Keratinocyte (primary cell): ENCODE data around the gene TPRA1. TPM values are rescaled to one million over a fixed set of nuclear protein-coding genes. Genes with fewer than 3 reads are reported as not detected.

Source experiments
- DNase-seq: peaks from one replicate; pipeline ENCODE4 v3.0.0-alpha.2; 2011; ENCODE audit warnings: low read depth, missing footprints, low spot score
- FAIRE-seq: peaks from 2 replicates; lab custom pipeline; 2011; peaks lifted over from hg19 to GRCh38; lab: Jason Lieb, UNC
- H2AFZ ChIP-seq: 2 replicates; pipeline ENCODE4 v1.6.0; 2012; ENCODE audit warnings: low read length, control low read depth, inconsistent platforms; ENCODE audit not compliant: control insufficient read depth
- H3K27ac ChIP-seq: 2 replicates; pipeline ENCODE4 v1.5.1; 2011; ENCODE audit warnings: low read length; ENCODE audit not compliant: control insufficient read depth, insufficient read depth
- H3K27me3 ChIP-seq: 3 replicates; pipeline ENCODE4 v1.6.0; 2011; ENCODE audit warnings: low read length; ENCODE audit not compliant: control insufficient read depth, insufficient read depth; ENCODE audit errors: extremely low read depth
- H3K36me3 ChIP-seq, 2 experiments: 2 replicates in 1 of 2; 3 replicates in 1 of 2; pipeline ENCODE4 v1.5.1; 2011; ENCODE audit warnings: low read length in 2 of 2, mild to moderate bottlenecking in 1 of 2; ENCODE audit not compliant: control insufficient read depth in 2 of 2, insufficient read depth in 2 of 2; ENCODE audit errors: extremely low read depth in 1 of 2
- H3K4me1 ChIP-seq: 3 replicates; pipeline ENCODE4 v1.5.1; 2011; ENCODE audit warnings: low read length; ENCODE audit not compliant: control insufficient read depth, insufficient read depth; ENCODE audit errors: extremely low read depth
- H3K4me2 ChIP-seq: 3 replicates; pipeline ENCODE4 v1.6.0; 2011; ENCODE audit warnings: low read depth, low read length; ENCODE audit not compliant: control insufficient read depth, insufficient read depth; ENCODE audit errors: extremely low read depth
- H3K4me3 ChIP-seq, 3 experiments: fragments of 200-600 bp in 1 of 3; sonication (generic) in 1 of 3; 2 replicates in 2 of 3; 3 replicates in 1 of 3; pipeline ENCODE4 v1.5.1; 2011 to 2016; ENCODE audit warnings: low read length in 3 of 3, mild to moderate bottlenecking in 3 of 3, control low read depth in 2 of 3, inconsistent platforms in 1 of 3, low read depth in 1 of 3, mixed read lengths in 1 of 3, mixed run types in 1 of 3, moderate library complexity in 1 of 3; ENCODE audit not compliant: control insufficient read depth in 2 of 3, insufficient read depth in 2 of 3; ENCODE audit errors: extremely low read depth in 1 of 3
- H3K79me2 ChIP-seq: 2 replicates; pipeline ENCODE4 v1.6.0; 2012; ENCODE audit warnings: low read length; ENCODE audit not compliant: control insufficient read depth, insufficient read depth
- H3K9ac ChIP-seq: 3 replicates; pipeline ENCODE4 v1.6.0; 2011; ENCODE audit warnings: low read length; ENCODE audit not compliant: control insufficient read depth, insufficient read depth; ENCODE audit errors: extremely low read depth
- H3K9me1 ChIP-seq: 3 replicates; pipeline ENCODE4 v1.6.0; 2011; ENCODE audit warnings: low read length; ENCODE audit not compliant: control insufficient read depth, insufficient read depth; ENCODE audit errors: extremely low read depth
- H3K9me3 ChIP-seq: 2 replicates; pipeline ENCODE4 v1.5.1; 2012; ENCODE audit warnings: low read depth, low read length; ENCODE audit not compliant: control insufficient read depth
- H4K20me1 ChIP-seq: 3 replicates; pipeline ENCODE4 v1.6.0; 2011; ENCODE audit warnings: low read length; ENCODE audit not compliant: control insufficient read depth, insufficient read depth; ENCODE audit errors: extremely low read depth
- EZH2 ChIP-seq: IDR thresholded peaks from one replicate; pipeline ENCODE4 v1.6.1; 2012; ENCODE audit warnings: inconsistent platforms, mild to moderate bottlenecking, low read length, moderate library complexity
- dilution Hi-C: fragments of 300-500 bp; cut with MboI; formaldehyde crosslinking; loops from one replicate; pipeline ENCODE4 v1.7.0; 2020; ENCODE audit warnings: low sequenced_read_pairs; ENCODE audit not compliant: extremely low pct_ligation_motif_present
- polyA plus RNA-seq, 5 experiments: library from polyadenylated mRNA; depleted of rRNA in 3 of 5; stranded (reverse) in 3 of 5; stranded (forward) in 1 of 5; unstranded in 1 of 5; fragments of >200 nt; gene quantifications; 1 replicate in 1 of 5; 2 replicates in 3 of 5; 3 replicates in 1 of 5; pipeline versions ENCODE4 v1.2.1 to v1.2.3, GENCODE V29; 2011 to 2012; ENCODE audit warnings: missing spikeins in 2 of 5, low read depth in 1 of 5, low replicate concordance in 1 of 5
- small RNA-seq, 3 experiments: library from RNA; depleted of rRNA; stranded (forward); fragments of <200 nt; gene quantifications; one replicate each; pipeline ENCODE3, GENCODE V24; 2012; ENCODE audit warnings: low read depth in 3 of 3, low replicate concordance in 1 of 3; ENCODE audit not compliant: insufficient read length in 3 of 3
- TF ChIP-seq, protein P1 (sequence below), 3 experiments: IDR thresholded peaks in 1 of 3; conservative IDR thresholded peaks in 1 of 3; optimal IDR thresholded peaks in 1 of 3; 2 replicates in 2 of 3; 3 replicates in 1 of 3; pipeline versions ENCODE3 to v1.5.1; 2011; ENCODE audit warnings: low read length in 3 of 3, mild to moderate bottlenecking in 3 of 3, moderate library complexity in 2 of 3, control low read depth in 1 of 3, inconsistent platforms in 1 of 3; ENCODE audit not compliant: insufficient read depth in 2 of 3; ENCODE audit errors: extremely low read depth in 1 of 3

TPRA1 gene
- polyA plus RNA-seq, 1 donor (not counting 4 experiments of a cell fraction or from before 2014, with no cell fraction given), result 22.2 TPM

DNA sequence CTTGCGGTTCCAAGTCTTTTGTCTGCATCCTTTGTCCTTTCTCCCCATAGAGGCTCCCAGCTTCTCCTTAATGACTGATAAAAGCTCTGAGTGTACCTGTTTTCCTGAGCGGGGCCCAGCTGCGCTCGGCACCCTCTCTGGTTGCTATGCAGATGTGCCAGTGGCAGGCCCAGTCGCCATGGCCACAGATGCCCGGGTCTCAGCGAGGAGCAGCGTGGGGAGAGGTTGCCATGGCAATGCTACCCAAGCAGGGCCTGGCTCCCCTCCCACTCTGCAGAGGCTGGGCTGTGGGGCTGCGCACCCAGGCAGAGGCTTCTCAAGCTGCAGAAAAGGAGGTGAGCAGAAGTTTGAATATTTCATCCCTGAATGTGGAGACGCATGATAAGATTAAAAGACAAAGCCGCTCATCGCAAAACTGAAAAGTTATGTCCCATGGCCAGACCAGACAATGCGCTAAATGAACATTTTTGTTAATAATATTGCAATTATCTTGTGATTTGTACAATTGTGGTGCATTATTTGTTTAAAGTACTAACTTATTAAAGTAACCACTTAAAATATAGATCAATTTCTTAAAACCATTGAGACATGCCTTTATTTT lies 66.1 kb downstream of the TPRA1 start:
- TF ChIP-seq, protein P1, sequence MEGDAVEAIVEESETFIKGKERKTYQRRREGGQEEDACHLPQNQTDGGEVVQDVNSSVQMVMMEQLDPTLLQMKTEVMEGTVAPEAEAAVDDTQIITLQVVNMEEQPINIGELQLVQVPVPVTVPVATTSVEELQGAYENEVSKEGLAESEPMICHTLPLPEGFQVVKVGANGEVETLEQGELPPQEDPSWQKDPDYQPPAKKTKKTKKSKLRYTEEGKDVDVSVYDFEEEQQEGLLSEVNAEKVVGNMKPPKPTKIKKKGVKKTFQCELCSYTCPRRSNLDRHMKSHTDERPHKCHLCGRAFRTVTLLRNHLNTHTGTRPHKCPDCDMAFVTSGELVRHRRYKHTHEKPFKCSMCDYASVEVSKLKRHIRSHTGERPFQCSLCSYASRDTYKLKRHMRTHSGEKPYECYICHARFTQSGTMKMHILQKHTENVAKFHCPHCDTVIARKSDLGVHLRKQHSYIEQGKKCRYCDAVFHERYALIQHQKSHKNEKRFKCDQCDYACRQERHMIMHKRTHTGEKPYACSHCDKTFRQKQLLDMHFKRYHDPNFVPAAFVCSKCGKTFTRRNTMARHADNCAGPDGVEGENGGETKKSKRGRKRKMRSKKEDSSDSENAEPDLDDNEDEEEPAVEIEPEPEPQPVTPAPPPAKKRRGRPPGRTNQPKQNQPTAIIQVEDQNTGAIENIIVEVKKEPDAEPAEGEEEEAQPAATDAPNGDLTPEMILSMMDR (optimal IDR thresholded peaks at IDR 0.05 in 1 of 3, IDR thresholded peaks at IDR 0.05 in 1 of 3, conservative IDR thresholded peaks at IDR 0.05 in 1 of 3; ENCODE audit: extremely low read depth in 1 of 3, insufficient read depth in 2 of 3, low read length in 3 of 3), result no peak
- TF ChIP-seq EZH2, result no peak
- Histone ChIP-seq H3K27me3 (peaks cover 8% of the 10 kb centered on the region), H3K9me1 (no peaks in the 10 kb centered on the region), H3K9ac (no peak overlapping the region), H3K27ac (no peak overlapping the region), H3K36me3 (no peaks in the 10 kb centered on the region), H3K4me2 (no peak overlapping the region), H3K4me1 (no peaks in the 10 kb centered on the region), H3K4me3 (no peak overlapping the region), H3K79me2 (no peaks in the 10 kb centered on the region), H3K9me3 (peaks cover 2% of the 10 kb centered on the region), H2AFZ (no peak overlapping the region), H4K20me1 (no peaks in the 10 kb centered on the region)
- FAIRE-seq, result no peak
- dilution Hi-C loops, result no loop called here
- DNase-seq, result no peak

Small RNAs within 50 kb of the gene (small RNA-seq; reads per million reads assigned to genes)
- 0 reads per million in 3 experiments for gene AC084035.1
- 0 to 0.07 (median 0) reads per million in 3 experiments for gene MIR6825
- gene MIR7976, result 0 to 1.8 (median 0.67) reads per million in 3 experiments

Other genes starting within 250 kb of the TPRA1 start
- 9.4 to 24.0 TPM (median 18.3 TPM) in 3 replicates for gene MCM2, start 7.7 kb upstream of the TPRA1 start, polyA plus RNA-seq
- gene PODXL2, start 38.5 kb upstream of the TPRA1 start, polyA plus RNA-seq, result 1.3 to 2.4 TPM (median 1.6 TPM) in 3 replicates
- 11.6 to 15.2 TPM (median 13.7 TPM) in 3 replicates for gene ABTB1, start 82.2 kb upstream of the TPRA1 start, polyA plus RNA-seq
- gene MGLL, start 231.8 kb upstream of the TPRA1 start, polyA plus RNA-seq, result 13.4 to 34.2 TPM (median 17.8 TPM) in 3 replicates